ENCODE measurements around the gene PANK4. TPM values are rescaled to one million over a fixed set of nuclear protein-coding genes. Genes with fewer than 3 reads are reported as not detected.
"Not testable (repeated sequence)": the region's sequence is repeated elsewhere in the genome, so short reads cannot be mapped to it uniquely, and the experiment has no call there.

PANK4 gene
- polyA plus RNA-seq (2013, experiment 1 of 2; ENCODE audit: insufficient read length): 15.1 TPM
- 15.1 TPM for polyA plus RNA-seq (2013, experiment 2 of 2; ENCODE audit: insufficient read length)

- DNase-seq: peak; percentile 92
Observed at GRCh38 chr1:2525920-2526823, at the start of gene PANK4. Gene PANK4, minus strand, starts transcription at chr1:2526596. Its CDS starts 9 bp downstream, at chr1:2526587.

DNA sequence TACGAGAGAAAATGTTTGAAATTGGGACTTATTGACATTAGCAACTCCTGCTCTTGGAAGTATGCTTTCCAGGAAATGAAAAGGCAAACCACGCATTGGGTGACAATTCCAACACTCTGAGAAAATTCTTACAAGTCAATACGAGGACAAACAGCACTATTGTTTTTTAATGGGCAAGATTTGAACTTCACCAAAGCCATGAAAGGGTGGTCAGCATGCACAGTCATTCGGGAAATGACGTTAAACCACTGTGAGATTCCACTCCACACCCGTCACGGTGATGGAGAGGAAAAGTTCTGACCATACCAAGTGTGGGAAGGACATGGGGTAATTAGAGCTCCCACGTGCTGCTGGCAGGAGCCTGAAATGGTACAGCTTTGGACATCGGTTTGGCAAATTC, 48.0 kb upstream of the PANK4 start:
- no peak for DNase-seq

GRCh38 chr1:2573250-2573920, 47.0 kb upstream of the PANK4 start:
- DNase-seq: no peak

DNA sequence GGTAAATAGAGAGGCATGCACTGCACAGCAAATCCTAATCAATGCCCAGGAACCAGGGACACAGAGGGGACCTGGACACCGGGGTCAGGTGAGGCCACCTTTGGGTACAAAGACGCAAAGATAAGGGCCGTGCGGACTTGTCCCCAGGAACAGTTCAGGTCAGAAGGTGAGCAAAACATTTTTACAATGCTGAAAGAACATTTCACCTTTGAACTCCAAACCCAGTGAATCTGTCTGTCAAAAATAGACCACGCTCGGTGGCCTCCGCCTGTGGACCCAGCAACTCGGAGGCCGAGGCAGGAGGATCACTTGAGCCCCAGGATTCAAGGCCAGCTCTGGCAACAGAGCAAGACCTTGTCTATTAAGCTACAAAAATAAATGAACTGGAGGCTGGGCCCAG, 45.0 kb upstream of the PANK4 start:
- no peak for DNase-seq

GRCh38 chr1:2570332-2570731, 43.9 kb upstream of the PANK4 start:
- DNase-seq: no peak

DNA sequence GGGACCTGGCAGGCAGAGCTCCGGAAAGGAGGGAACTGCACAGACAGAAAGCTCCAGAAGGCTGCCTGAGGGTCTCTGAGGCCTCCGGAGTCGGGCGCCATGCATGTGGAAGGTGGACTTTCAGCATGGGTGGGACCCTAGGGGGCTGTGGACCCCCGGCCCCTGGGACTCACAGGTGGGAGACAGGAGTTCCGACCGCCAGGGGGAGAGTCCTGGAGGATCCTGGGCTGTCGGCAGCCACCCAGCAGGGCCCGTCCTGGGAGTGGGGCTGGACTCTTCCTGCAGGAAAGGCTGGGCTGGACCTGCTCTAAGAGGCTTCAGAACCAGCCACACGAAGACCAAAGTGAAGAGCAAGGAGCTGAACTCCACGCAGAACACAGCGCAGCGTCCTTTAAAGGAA, 43.3 kb upstream of the PANK4 start:
- not testable (repeated sequence) for DNase-seq

GRCh38 chr1:2569060-2569459, 42.7 kb upstream of the PANK4 start:
- DNase-seq: no peak

DNA sequence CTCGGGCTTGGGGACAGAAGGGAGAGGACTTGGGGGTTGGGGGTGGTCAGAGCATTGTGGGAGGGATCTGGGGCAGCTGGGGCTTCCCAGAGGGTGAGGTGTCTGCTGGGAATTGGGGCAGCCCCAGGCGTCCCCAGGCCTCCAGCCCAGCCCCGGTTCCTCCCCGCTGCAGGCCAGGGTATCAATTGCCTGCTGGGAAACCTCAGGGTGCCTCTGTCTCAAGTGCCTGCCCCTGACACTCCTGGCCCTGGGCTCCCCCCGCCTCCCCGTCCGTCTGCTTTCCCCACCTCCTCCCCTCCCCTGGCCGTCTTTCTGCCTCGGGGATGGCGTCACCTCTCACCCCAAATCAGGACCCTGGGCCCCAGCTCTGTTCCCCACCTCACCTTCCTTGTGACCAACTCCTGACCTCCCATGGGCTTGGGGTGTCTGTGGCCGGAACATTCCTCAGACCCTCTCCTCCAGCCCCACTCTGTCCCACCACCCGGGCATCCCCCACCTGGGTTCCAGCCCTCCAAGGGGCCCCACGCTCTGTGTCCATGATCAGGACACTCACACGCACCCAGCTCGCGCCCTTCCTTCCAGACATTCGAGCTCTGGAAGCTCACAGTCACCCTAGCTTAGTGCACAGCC, 41.9 kb upstream of the PANK4 start:
- DNase-seq: not testable (repeated sequence)

GRCh38 chr1:2567083-2567679, 40.8 kb upstream of the PANK4 start:
- DNase-seq: no peak

- DNase-seq: no peak
Observed at GRCh38 chr1:2566101-2567045, 40.0 kb upstream of the PANK4 start.

- no peak for DNase-seq
Observed at GRCh38 chr1:2564815-2565374, 38.5 kb upstream of the PANK4 start.

DNA sequence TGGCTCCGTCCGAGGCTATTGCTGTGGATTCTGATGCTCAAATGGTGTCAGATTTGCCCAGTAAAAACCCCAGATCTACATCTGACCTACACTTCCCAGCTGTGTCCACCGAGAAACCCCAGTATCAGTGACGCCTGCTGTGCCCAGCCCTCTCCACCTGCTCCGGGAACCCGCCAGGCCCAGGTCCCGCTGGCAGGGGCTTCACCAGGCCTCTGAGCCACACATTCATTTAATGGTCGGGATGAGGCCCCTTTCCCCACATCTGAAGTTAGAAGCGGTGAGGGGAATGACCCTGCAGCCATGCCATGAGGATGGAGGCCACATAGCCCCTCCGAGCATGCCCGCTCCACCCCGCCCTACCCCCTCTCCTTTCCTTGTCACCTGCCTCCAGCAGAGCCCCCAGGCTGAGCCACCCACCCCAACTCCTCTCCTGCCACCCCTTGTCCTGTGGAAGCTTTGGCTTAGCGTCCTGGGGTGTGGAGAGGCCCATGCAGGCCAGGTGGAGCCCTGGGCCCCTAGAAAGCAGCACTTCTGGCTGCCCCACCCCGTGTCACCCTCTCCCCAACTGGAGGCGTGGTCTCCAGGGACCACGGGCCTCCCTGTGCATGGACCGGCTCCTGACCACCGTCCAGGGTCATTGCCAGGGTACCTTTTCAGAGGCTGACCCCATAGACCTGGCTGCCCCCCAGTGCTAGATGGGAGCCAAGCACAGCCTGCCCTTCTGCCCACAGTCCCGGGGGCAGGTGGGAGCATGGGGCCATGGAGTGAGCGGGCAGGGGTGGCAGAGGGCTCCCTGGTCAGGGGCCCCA, 37.8 kb upstream of the PANK4 start:
- no peak for DNase-seq

DNA sequence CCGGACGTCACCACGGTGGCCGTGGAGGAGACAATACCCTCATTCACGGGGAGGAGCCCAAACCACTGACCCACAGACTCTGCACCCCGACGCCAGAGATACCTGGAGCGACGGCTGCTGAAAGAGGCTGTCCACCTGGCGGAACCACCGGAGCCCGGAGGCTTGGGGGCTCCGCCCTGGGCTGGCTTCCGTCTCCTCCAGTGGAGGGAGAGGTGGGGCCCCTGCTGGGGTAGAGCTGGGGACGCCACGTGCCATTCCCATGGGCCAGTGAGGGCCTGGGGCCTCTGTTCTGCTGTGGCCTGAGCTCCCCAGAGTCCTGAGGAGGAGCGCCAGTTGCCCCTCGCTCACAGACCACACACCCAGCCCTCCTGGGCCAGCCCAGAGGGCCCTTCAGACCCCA, 36.8 kb upstream of the PANK4 start:
- DNase-seq: no peak

GRCh38 chr1:2561898-2562895, 35.8 kb upstream of the PANK4 start:
- DNase-seq: no peak

- DNase-seq: no peak
Observed at GRCh38 chr1:2561446-2561845, 35.0 kb upstream of the PANK4 start.

DNA sequence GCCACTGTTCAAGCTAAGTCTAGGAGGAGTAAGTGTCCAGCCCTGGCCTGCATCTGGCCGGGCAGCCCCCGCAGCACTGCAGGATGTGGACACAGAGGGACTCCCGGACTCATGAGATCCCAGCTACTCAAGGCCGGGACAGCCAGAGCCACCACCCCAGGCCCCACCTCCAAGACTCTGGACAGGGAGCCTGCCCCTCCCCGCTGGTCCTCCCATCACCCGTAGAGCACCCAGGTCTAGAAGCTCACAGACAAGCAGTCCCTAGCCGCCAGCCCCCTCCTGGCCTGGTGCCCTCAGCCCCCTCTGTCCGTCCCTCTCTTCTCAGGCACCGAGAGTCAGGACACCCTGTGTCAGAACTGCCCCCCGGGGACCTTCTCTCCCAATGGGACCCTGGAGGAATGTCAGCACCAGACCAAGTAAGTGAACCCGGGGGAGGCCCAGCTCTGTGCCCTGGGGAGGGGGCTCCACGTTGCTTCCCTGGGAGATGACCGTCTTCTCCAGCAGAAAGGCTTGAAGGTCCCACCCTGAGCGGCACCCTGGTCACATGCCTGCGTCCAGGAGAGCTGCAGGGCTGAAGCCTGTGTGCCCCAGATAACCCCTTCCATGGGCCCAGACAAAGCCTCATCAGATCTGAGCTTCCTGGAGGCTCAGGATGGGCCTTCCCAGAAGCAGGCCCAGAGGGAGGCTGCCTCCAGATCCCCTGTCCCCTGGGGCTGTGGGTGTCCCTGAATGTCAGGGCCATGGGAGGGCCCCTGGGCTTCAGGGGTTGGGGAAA, 34.1 kb upstream of the PANK4 start:
- DNase-seq: no peak

- no peak for DNase-seq
Observed at GRCh38 chr1:2559509-2560298, 33.3 kb upstream of the PANK4 start.
